Measurements from ENCODE around the gene PRR13. TPM values are rescaled to one million over a fixed set of nuclear protein-coding genes. Genes with fewer than 3 reads are reported as not detected.

Gene PRR13
- total and polyA plus RNA-seq, 2 of the 8 experiments (the other 6 are each of a cell fraction or from before 2014, with no cell fraction given): 82.9 to 185 TPM

- DNase-seq (ENCODE audit: low read depth in 1 of 2, low spot score in 2 of 2) (no peak), FAIRE-seq (no peak)
- Histone ChIP-seq H2BK5ac (ENCODE audit: low read depth, low read length) (no peak overlapping the region), H3K56ac (replicated peaks; ENCODE audit: insufficient read length, low read depth, low read length) (no peak overlapping the region), H3K14ac (ENCODE audit: insufficient read length) (no peak overlapping the region), H4K20me1 (replicated peaks in 1 of 2; ENCODE audit: control insufficient read depth in 1 of 2, insufficient read depth in 2 of 2, low read length in 2 of 2) (no peaks in the 10 kb centered on the region), H3K4me1 (replicated peaks in 1 of 4; ENCODE audit: control insufficient read depth in 3 of 4, insufficient read depth in 4 of 4, low read length in 3 of 4) (peaks cover 0 to 4% (median 1%) of the 10 kb centered on the region in 4 experiments; a peak in 3 of 7 replicates), H3K79me1 (ENCODE audit: low read depth, low read length) (no peaks in the 10 kb centered on the region), H3K4ac (replicated peaks; ENCODE audit: insufficient read length, low read depth, low read length) (no peak overlapping the region), H4K91ac (replicated peaks; ENCODE audit: insufficient read length, low read length) (no peak overlapping the region), H3K18ac (ENCODE audit: extremely low read depth, low read length) (no peak overlapping the region), H3K9me3 (ENCODE audit: insufficient read depth in 2 of 2, low read depth in 1 of 2, low read length in 1 of 2) (no peaks in the 10 kb centered on the region), H2BK15ac (ENCODE audit: low read length) (no peak overlapping the region), H3K27ac (ENCODE audit: low read depth, low read length) (no peak overlapping the region), H3K79me2 (ENCODE audit: control insufficient read depth in 1 of 2, insufficient read depth in 2 of 2, low read length in 2 of 2) (no peaks in the 10 kb centered on the region), H3K9ac (replicated peaks in 1 of 4; ENCODE audit: extremely low read depth in 1 of 4, low read depth in 3 of 4, low read length in 3 of 4) (no peak overlapping the region), H3K36me3 (ENCODE audit: control insufficient read depth in 2 of 4, insufficient read depth in 4 of 4, low read length in 3 of 4) (no peaks in the 10 kb centered on the region), H3K27me3 (replicated peaks in 1 of 4; ENCODE audit: control insufficient read depth in 3 of 4, extremely low read depth in 1 of 4, insufficient read depth in 3 of 4, low read length in 3 of 4) (no peaks in the 10 kb centered on the region), H2BK120ac (replicated peaks; ENCODE audit: low read depth, low read length) (no peak overlapping the region), H2BK12ac (ENCODE audit: low read depth, low read length) (no peak overlapping the region), H3K23me2 (ENCODE audit: low read depth, low read length) (no peaks in the 10 kb centered on the region), H3K4me3 (ENCODE audit: extremely low read depth in 1 of 4, insufficient read depth in 2 of 4, low read depth in 3 of 4, low read length in 4 of 4) (no peak overlapping the region), H3K23ac (ENCODE audit: insufficient read length) (no peak overlapping the region), H3K4me2 (ENCODE audit: insufficient read depth in 1 of 2, low read depth in 2 of 2, low read length in 2 of 2) (no peak overlapping the region), H2AFZ (ENCODE audit: low read length) (no peak overlapping the region), H2BK20ac (ENCODE audit: low read length) (no peak overlapping the region), H4K8ac (ENCODE audit: extremely low read depth, insufficient read depth, low read length) (peak overlapping the region; percentile 72; the same call in 1 of the 2 replicates), H2AK5ac (ENCODE audit: low read depth, low read length) (no peak overlapping the region; the same call in 1 of the 2 replicates), H4K5ac (ENCODE audit: insufficient read length, low read depth, low read length) (no peak overlapping the region)
- WGBS, 2 experiments (ENCODE audit: extremely low coverage in 1 of 2, insufficient coverage in 1 of 2, insufficient read length in 1 of 2, insufficient replicate concordance in 2 of 2, low coverage in 1 of 2, low lambda C conversion rate in 2 of 2, missing lambda C conversion rate in 1 of 2): 89% methylated on average over 11 of the region's 11 CpGs; no CpG with 5 or more reads in 1 of the 2 experiments
- TF ChIP-seq HDAC6 (IDR thresholded peaks at IDR 0.05; ENCODE audit: low read depth, low read length): no peak
- no peak for TF ChIP-seq MAX (IDR thresholded peaks at IDR 0.05)
- TF ChIP-seq SIN3A (conservative IDR thresholded peaks at IDR 0.05 in 1 of 2, IDR thresholded peaks at IDR 0.05 in 1 of 2; ENCODE audit: low read depth in 1 of 2, low read length in 2 of 2): no peak
- TF ChIP-seq POLR2AphosphoS5 (IDR thresholded peaks at IDR 0.05; ENCODE audit: low read depth, low read length): no peak
- TF ChIP-seq BCL11A (IDR thresholded peaks at IDR 0.05; ENCODE audit: low read depth in 2 of 2, low read length in 2 of 2): no peak
- no peak for TF ChIP-seq JUND (IDR thresholded peaks at IDR 0.05; ENCODE audit: low read length)
- no peak for TF ChIP-seq POU5F1 (IDR thresholded peaks at IDR 0.05; ENCODE audit: low read depth, low read length)
- no peak for TF ChIP-seq CBX8 (IDR thresholded peaks at IDR 0.05; ENCODE audit: borderline replicate concordance, low read depth, low read length)
- TF ChIP-seq KDM1A (IDR thresholded peaks at IDR 0.05; ENCODE audit: borderline replicate concordance, low read length): no peak
- ChIA-PET POLR2A (ENCODE audit: partially characterized antibody) (interaction anchor here (0.6 to 2.3 kb wide), 13 partner anchors 8 to 419 kb away, joined by 3 to 15 read pairs (median 4); partner anchors contain the start of gene TARBP2), CTCF (ENCODE audit: partially characterized antibody) (interaction anchor here (0.6 to 5.3 kb wide), 16 partner anchors 9 to 131 kb away, joined by 3 to 37 read pairs (median 3); partner anchors contain the start of gene AAAS)
Observed at GRCh38 chr12:53425515-53426150, 15.9 kb upstream of the PRR13 start.
